Left colon (tissue), 2 donors: Measurements from ENCODE around the gene PRKCE. TPM values are rescaled to one million over a fixed set of nuclear protein-coding genes. Genes with fewer than 3 reads are reported as not detected.
A peak's percentile ranks its signal among the peaks of the same experiment; 100 is the strongest.

Source experiments
- ATAC-seq: fragments of 200-7000 bp; cut with Tn5 transposase; one replicate; pipeline ENCODE4 v1.9.1; 2020; ENCODE audit warnings: mild to moderate bottlenecking, moderate library complexity
- DNase-seq, 2 donors: peaks; one replicate each; pipeline ENCODE4 v3.0.0-alpha.2; 2020
- intact Hi-C, 2 donors: fragments of 100-400 bp; cut with DNase I in 1 of 2; cut with micrococcal nuclease in 1 of 2; formaldehyde crosslinking; loops; one replicate each; pipeline versions ENCODE4 v1.11.2 to v1.14.0; 2022; cut with DNase I, micrococcal nuclease
- total RNA-seq, 2 donors: library from RNA; stranded (reverse); fragmentation: NEBNext Ultra II Directional; extraction: Animal tissue kit (Norgen Biotek cat#: 25700); gene quantifications; one replicate each; pipeline ENCODE4 v1.2.1, GENCODE V29; 2021
- donor health status: DM: no; HTN: no; CAD: no.
- donor health status: DM: yes; HTN: yes; CAD: no.

PRKCE gene
- total RNA-seq, 2 donors from 2014 or later = 22.2 to 29.2 TPM

GRCh38 chr2:45974056-45974455 is 322.6 kb downstream of the PRKCE start:
- intact Hi-C loops = no loop called here
- no peak for ATAC-seq

DNA sequence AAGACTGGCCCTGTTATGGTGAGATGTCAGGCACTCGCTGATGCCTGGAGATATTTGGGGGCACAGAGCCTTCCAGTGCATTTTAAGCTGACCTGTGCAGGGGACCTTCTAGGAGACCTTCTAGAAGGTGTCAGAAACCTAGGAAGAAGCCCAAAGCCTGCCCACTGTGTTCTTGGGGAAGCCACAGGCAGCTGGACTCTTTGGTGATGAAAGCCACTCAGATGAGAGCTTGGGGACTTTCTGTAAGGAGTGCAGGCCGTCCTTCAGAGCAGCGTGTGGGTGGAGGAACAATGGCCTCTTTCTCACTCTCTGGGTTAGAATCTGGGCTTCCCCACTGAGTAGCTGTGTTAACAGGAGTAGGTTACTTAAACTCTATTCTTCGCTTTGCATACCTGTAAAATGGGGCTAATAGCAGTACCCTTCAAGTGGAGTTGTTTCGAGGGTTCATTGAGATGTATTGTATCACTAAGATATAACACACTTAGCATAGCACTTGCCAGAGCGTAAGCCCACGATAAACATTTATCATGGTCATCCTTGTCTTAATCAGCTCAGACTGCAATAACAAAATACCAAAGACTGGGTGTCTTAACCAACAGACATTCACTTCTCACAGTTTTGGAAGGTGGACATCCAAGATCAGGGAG is 323.4 kb downstream of the PRKCE start:
- no peak for ATAC-seq
- intact Hi-C loops = no loop called here
- DNase-seq = no peak

More at GRCh38 chr2:45974056-45974455, 322.6 kb downstream of the PRKCE start:
- DNase-seq = no peak

DNA sequence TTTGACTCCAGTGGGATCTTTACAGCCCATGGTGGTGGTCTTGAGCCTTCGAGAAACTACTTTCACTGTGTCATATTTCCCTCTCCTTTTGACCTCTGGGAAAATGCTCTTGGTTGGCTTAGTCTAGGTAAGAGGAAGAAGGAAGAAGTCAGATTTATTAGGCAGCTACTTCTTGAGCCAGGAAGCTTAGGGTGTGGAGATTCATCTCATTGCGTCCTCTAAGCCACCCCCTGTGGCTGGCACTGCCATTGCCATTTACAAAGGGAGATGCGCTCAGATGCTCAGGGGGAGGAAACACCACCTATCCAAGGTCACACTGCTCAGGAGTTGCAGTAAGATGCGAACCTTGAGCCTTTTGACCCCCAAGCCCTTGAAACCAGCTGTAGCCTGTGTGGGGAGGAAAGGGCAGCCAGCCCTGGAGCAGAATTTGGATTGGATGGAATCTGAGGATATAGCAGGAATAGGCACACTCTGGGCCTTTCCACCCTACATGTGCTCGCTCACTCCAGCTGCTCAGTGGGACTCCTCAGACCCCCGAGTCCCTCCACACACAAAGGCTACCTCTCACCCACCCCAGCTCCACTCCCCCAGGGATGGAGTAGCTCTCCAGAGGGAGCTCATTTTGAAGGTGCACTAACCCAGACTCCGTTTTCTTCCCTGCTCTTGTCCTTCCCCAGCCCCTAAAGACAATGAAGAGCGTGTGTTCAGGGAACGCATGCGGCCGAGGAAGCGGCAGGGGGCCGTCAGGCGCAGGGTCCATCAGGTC is 324.5 kb downstream of the PRKCE start:
- DNase-seq (no peak), ATAC-seq (peak; percentile 80)
- intact Hi-C loops = no loop called here

GRCh38 chr2:45978302-45978859 is 326.9 kb downstream of the PRKCE start:
- DNase-seq (no peak), ATAC-seq (no peak)
- intact Hi-C loops = no loop called here

DNA sequence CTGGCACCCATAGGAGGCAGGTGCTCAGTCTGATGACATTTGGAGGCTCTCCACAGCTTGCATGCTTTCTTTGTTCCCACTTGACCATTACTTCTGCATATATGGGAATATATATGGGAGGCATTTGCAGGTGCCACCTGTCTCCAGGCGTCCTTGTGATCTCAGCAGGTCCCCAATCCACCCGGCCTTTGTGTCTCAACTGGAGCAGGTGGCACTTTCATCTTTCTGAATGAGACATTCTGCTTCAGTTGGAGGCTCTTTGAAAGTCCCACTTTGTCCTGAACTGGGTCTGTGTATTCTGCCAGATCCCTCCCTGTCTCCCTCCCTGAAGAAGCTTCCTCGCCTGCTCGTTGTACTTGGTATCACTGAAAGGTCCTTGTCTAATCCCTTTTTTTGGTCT is 327.6 kb downstream of the PRKCE start:
- intact Hi-C loops = no loop called here
- DNase-seq (no peak), ATAC-seq (no peak)

DNA sequence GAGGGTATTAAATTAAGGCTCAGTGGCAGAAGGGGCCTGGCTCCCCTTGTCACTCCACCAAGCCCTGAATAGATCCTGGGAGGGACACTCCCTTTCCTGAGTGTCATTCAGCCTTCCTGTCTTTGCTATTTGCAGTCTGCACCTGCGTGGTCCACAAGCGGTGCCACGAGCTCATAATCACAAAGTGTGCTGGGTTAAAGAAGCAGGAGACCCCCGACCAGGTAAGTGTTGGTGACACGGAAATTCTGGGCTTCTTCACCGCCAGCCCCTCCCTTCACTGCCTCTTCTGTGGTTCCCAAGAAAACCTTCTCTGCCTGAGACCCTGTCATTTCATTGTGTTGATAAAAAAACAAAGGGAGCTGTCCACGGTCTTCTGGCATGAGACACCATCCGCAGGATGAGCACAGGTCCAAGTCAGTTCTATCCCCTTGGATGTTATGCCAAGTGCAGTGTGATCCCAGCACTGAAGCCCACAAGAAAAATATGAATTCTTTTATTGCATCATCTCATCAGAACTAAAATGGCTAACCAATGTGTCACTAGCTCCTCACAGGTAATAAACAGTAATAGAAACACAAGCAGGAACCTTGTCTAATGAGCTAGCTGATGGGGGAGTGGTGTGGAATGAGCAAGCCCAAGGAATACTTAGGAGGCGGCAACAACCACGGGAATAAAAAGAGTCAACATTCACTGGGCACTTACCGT is 328.8 kb downstream of the PRKCE start:
- intact Hi-C loops = no loop called here
- ATAC-seq (no peak), DNase-seq (no peak)

DNA sequence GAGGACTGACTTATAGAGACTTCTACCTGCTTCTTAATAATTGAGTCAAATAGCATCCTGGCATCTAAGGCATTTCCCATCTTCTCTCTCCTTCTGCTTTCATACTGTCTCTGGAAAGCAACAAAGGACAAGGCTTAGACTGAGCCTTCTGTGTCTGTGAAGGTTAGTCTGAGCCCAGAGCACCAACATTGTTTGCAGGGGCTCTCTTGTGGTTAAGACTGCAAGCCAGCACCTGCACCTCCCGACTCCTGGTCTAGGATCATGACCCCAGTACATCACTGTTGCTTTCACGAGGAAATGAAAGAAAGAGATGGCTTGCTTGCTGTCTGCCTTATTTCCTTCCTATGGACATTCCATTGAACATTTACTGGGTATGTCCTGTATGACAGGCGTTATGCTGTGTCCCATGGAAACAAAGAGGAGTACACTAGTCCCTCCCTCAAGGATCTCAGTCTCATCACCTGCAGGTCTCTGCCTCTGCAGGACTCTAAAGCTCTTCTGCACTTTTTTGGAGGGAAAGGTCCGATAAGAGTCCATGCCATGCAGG is 330.0 kb downstream of the PRKCE start:
- ATAC-seq (no peak), DNase-seq (no peak)
- intact Hi-C loops = no loop called here

DNA sequence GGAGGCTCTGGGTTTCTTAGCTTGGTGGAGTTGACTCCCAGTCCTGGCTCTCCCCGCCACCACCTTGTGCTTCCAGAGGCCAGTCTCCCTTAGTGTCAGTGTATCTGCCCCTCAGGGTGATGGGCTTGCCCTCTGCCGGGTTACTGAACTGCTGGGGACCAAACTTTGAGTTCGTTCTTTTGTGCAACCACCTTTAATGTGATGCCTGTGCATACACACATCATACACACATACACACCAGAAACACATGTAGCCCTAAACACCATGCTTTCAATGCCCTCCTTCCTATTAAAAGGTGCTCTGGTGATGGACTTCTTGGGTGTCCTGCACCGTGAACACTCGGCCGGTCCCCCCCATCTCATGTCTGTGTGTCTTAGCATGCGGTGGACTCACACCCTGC is 330.6 kb downstream of the PRKCE start:
- ATAC-seq (no peak), DNase-seq (no peak)
- intact Hi-C loops = no loop called here

GRCh38 chr2:45983213-45983612 is 331.7 kb downstream of the PRKCE start:
- DNase-seq = no peak
- intact Hi-C loops = no loop called here

GRCh38 chr2:45984366-45984765 is 332.9 kb downstream of the PRKCE start:
- intact Hi-C loops = no loop called here
- DNase-seq (no peak), ATAC-seq (no peak)

More at GRCh38 chr2:45983213-45983612, 331.7 kb downstream of the PRKCE start:
- no peak for ATAC-seq

GRCh38 chr2:45984896-45985473 is 333.5 kb downstream of the PRKCE start:
- no peak for ATAC-seq
- DNase-seq = no peak

DNA sequence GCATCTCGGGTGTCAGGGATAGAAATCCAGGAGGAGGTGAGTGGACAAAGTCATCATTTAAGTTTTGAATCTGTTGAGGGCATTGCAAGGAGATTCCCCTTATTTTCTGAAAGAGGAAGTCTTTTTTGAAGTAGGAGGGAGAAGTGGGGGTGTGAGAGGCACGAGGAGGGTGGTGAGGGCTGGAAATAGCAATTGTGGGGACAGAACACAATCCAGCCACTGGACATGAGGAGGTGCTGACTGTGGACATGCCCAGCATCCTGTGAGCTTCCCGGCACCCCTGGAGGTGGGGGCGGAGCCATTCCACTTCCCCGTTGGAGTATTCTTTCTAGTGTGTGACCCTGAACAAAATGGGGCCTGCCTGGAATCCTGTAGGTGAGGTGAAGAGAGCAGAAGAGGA is 335.0 kb downstream of the PRKCE start:
- intact Hi-C loops = no loop called here
- peak in 1 of 2 donors; percentile 33 for DNase-seq
- no peak for ATAC-seq

More at GRCh38 chr2:45984896-45985473, 333.5 kb downstream of the PRKCE start:
- intact Hi-C loops = no loop called here

GRCh38 chr2:45987856-45988255 is 336.4 kb downstream of the PRKCE start:
- ATAC-seq = no peak
- DNase-seq = no peak
- intact Hi-C loops = no loop called here

- intact Hi-C loops = no loop called here
- ATAC-seq (no peak), DNase-seq (no peak)
Observed at GRCh38 chr2:45988879-45989278, 337.4 kb downstream of the PRKCE start.

DNA sequence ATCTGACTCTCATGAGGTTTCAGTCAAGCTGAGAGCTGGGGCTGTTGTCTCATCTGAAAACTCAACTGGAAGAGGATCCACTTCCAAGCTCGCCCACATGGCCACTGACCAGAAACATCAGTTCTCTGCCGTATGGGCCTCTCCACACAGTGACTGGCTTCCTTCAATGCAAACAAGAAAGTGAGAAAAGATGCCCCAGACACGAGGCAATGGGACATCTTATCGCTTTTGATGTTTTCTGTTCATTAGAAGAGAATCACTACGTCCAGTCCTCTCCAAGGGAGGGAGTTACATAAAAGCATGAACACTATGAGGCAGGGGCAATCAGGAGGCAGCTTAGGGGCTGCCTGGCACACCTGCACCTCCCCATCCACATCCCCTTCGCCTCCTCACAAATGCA is 338.7 kb downstream of the PRKCE start:
- intact Hi-C loops = no loop called here
- ATAC-seq = no peak

DNA sequence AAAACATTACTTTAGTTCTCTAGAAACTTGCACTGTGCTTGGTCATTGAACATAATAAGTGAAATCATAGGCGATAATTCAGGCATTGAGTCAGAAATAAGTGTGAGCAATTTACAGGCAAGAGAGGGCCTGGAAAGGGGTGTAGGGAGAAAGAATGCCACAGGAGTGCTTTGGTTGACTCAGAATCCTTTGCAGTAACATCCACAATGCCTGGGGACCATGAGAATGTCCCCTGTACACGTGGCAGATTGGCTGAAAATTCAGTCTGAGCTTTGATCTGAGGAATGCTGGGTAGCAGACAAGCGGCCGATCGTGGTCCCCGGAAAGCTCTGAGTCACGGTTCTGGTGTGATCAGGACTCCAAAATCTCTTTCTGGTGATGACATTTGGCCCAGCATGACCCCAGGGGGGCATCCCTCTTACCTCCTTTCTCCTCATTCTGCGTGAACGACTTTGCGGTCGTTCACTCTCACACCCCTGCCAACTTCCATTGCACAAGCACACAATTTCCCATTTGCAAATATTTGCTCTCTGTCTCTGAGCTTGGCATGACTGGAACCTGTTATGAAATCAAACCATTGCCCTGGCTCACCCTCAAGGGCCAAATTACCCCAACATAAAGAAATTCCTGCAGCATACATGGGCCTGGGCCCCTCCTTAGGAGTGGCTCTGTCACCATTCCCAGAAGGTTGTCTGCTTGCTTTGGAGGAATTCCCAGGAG is 340.7 kb downstream of the PRKCE start:
- ATAC-seq (peak; percentile 89), DNase-seq (peak; percentile 66 to 83)
- intact Hi-C loops = no loop called here

More for the DNA sequence above, 338.7 kb downstream of the PRKCE start:
- DNase-seq = no peak

DNA sequence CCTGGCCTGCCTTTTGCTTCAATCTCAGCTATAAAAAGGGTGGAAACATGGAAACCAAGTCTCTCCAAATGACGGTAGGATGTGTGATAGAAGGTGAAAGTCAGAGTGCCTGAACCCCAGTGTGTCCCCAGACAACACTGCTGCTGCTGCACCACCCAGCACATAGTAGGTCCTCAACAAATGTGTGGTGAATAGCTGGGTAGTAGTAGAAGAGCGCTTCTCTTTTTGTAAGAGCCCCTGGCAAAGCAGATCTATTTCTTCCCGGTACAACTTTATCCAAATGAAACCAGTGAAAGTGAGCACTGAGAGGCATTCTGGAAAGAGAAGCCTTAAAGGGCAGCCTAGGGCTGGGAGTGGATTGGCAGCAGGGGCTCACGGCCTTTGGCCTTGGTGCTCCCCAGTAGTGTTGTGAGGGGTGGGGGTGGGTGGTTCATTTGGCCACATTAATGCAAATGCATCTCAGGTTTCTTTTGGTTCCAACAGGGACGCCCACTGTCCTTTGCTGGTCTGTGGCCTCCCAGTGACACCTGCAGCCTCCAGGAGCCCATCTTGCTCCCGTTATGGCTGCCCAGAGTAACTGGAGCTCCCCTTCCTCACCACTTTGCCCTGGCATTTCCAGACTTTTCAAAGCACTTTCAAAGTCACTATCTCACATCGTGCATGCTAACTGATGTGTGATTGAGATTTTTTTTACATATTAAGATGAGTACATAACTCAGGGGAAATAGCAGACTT is 341.4 kb downstream of the PRKCE start:
- ATAC-seq (peak; percentile 8), DNase-seq (no peak)
- intact Hi-C loops = no loop called here
